Measurements from ENCODE around the gene EREG. TPM values are rescaled to one million over a fixed set of nuclear protein-coding genes. Genes with fewer than 3 reads are reported as not detected.

The EREG gene
- total RNA-seq, 2 experiments from 2014 or later, result not detected

GRCh38 chr4:74428276-74428675 is 63.3 kb downstream of the EREG start:
- ChIA-PET CTCF (ENCODE audit: unreplicated experiment) (no interaction called here), POLR2A (interaction anchor here (0.9 kb wide), 1 partner anchor 908 kb away, joined by 3 read pairs; no protein-coding TSS in a partner anchor)
- no TSS peak for BruUV-seq (replicated peaks)

DNA sequence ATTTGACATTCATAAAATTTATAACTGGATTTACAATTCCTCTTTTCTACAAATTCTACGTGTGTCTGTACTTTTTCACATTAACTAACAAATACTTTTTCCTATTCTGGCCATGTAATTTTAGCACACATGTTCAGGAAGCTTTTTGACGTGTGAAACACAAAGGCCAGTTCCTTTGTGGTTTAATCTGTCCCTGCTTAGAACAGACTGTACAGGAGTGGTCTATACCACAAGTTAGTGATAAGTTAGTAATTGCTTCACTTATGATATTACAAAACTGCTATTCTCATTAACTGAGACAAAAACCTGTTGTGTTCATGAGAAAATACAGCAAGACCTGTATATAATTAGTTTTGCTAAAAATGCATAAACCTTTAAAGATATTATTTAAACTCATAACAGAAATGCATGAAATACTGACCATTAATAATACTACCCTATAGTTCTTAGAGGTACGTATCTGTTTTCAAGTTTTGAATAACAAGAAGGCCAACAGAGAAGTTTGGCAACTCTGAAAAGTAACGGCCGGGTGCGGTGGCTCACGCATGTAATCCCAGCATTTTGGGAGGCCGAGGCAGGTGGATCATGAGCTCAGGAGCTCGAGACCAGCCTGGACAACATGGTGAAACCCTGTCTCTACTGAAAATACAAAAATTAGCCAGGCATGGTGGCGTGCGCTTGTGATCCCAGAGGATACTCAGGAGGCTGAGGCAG is 66.3 kb downstream of the EREG start:
- DNase-seq (ENCODE audit: low spot score), result no peak
- H2AFZ ChIP-seq (ENCODE audit: low read length), result no peak overlapping the region
- H3K27ac ChIP-seq (ENCODE audit: low read depth, low read length, poor library complexity, severe bottlenecking), result no peak overlapping the region
- no peaks in the 10 kb centered on the region for H3K79me2 ChIP-seq (ENCODE audit: insufficient read depth, low read depth, low read length)
- H3K4me2 ChIP-seq (ENCODE audit: low read length), result no peak overlapping the region
- TF ChIP-seq, protein P1, sequence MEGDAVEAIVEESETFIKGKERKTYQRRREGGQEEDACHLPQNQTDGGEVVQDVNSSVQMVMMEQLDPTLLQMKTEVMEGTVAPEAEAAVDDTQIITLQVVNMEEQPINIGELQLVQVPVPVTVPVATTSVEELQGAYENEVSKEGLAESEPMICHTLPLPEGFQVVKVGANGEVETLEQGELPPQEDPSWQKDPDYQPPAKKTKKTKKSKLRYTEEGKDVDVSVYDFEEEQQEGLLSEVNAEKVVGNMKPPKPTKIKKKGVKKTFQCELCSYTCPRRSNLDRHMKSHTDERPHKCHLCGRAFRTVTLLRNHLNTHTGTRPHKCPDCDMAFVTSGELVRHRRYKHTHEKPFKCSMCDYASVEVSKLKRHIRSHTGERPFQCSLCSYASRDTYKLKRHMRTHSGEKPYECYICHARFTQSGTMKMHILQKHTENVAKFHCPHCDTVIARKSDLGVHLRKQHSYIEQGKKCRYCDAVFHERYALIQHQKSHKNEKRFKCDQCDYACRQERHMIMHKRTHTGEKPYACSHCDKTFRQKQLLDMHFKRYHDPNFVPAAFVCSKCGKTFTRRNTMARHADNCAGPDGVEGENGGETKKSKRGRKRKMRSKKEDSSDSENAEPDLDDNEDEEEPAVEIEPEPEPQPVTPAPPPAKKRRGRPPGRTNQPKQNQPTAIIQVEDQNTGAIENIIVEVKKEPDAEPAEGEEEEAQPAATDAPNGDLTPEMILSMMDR (conservative IDR thresholded peaks at IDR 0.05; ENCODE audit: low read length), result no peak
- no peak for TF ChIP-seq EZH2phosphoT487 (IDR thresholded peaks at IDR 0.05; ENCODE audit: borderline replicate concordance, low read depth, low read length)
- no TSS peak for BruUV-seq (replicated peaks)
- H4K20me1 ChIP-seq (ENCODE audit: insufficient read depth, low read length), result no peaks in the 10 kb centered on the region
- intact Hi-C loops (cut with micrococcal nuclease; ENCODE audit: unreplicated experiment), result no loop called here
- ChIA-PET CTCF (ENCODE audit: unreplicated experiment) (no interaction called here), POLR2A (no interaction called here)
- H3K4me3 ChIP-seq (ENCODE audit: low read depth, low read length, poor library complexity, severe bottlenecking), result no peak overlapping the region
- no peaks in the 10 kb centered on the region for H3K4me1 ChIP-seq (ENCODE audit: insufficient read depth, low read length, poor library complexity, severe bottlenecking)
- H3K36me3 ChIP-seq (ENCODE audit: insufficient read depth, low read length), result no peaks in the 10 kb centered on the region
- no peaks in the 10 kb centered on the region for H3K9me2 ChIP-seq (ENCODE audit: insufficient read depth, low read length)
- no peaks in the 10 kb centered on the region for H3K9me3 ChIP-seq (ENCODE audit: low read length)

More at GRCh38 chr4:74428276-74428675, 63.3 kb downstream of the EREG start:
- H3K4me3 ChIP-seq (ENCODE audit: low read depth, low read length, poor library complexity, severe bottlenecking), result no peak overlapping the region
- no peaks in the 10 kb centered on the region for H4K20me1 ChIP-seq (ENCODE audit: insufficient read depth, low read length)
- H3K36me3 ChIP-seq (ENCODE audit: insufficient read depth, low read length), result no peaks in the 10 kb centered on the region
- no peaks in the 10 kb centered on the region for H3K79me2 ChIP-seq (ENCODE audit: insufficient read depth, low read depth, low read length)
- TF ChIP-seq EZH2phosphoT487 (IDR thresholded peaks at IDR 0.05; ENCODE audit: borderline replicate concordance, low read depth, low read length), result no peak
- TF ChIP-seq, protein P1 (conservative IDR thresholded peaks at IDR 0.05; ENCODE audit: low read length), result no peak
- H3K9me2 ChIP-seq (ENCODE audit: insufficient read depth, low read length), result no peaks in the 10 kb centered on the region
- no peaks in the 10 kb centered on the region for H3K4me1 ChIP-seq (ENCODE audit: insufficient read depth, low read length, poor library complexity, severe bottlenecking)
- no peak for DNase-seq (ENCODE audit: low spot score)
- H3K9me3 ChIP-seq (ENCODE audit: low read length), result no peaks in the 10 kb centered on the region
- H3K4me2 ChIP-seq (ENCODE audit: low read length), result no peak overlapping the region
- intact Hi-C loops (cut with micrococcal nuclease; ENCODE audit: unreplicated experiment), result no loop called here
- H3K27ac ChIP-seq (ENCODE audit: low read depth, low read length, poor library complexity, severe bottlenecking), result no peak overlapping the region
- no peak overlapping the region for H2AFZ ChIP-seq (ENCODE audit: low read length)

GRCh38 chr4:74433043-74433442 is 68.1 kb downstream of the EREG start:
- BruUV-seq (replicated peaks), result no TSS peak
- Histone ChIP-seq H3K9me3 (ENCODE audit: low read length) (no peaks in the 10 kb centered on the region), H3K27ac (ENCODE audit: low read depth, low read length, poor library complexity, severe bottlenecking) (no peak overlapping the region), H3K79me2 (ENCODE audit: insufficient read depth, low read depth, low read length) (no peaks in the 10 kb centered on the region), H3K36me3 (ENCODE audit: insufficient read depth, low read length) (no peaks in the 10 kb centered on the region), H3K9me2 (ENCODE audit: insufficient read depth, low read length) (no peaks in the 10 kb centered on the region), H2AFZ (ENCODE audit: low read length) (no peak overlapping the region), H4K20me1 (ENCODE audit: insufficient read depth, low read length) (no peaks in the 10 kb centered on the region), H3K4me1 (ENCODE audit: insufficient read depth, low read length, poor library complexity, severe bottlenecking) (no peaks in the 10 kb centered on the region), H3K4me3 (ENCODE audit: low read depth, low read length, poor library complexity, severe bottlenecking) (no peak overlapping the region), H3K4me2 (ENCODE audit: low read length) (no peak overlapping the region)
- DNase-seq (ENCODE audit: low spot score), result no peak
- TF ChIP-seq EZH2phosphoT487 (IDR thresholded peaks at IDR 0.05; ENCODE audit: borderline replicate concordance, low read depth, low read length), result no peak
- TF ChIP-seq, protein P1 (conservative IDR thresholded peaks at IDR 0.05; ENCODE audit: low read length), result no peak
- ChIA-PET POLR2A (no interaction called here), CTCF (ENCODE audit: unreplicated experiment) (no interaction called here)
- intact Hi-C loops (cut with micrococcal nuclease; ENCODE audit: unreplicated experiment), result no loop called here
